ENCODE results near the gene TMEM221. TPM values are rescaled to one million over a fixed set of nuclear protein-coding genes. Genes with fewer than 3 reads are reported as not detected.

TMEM221 gene
- total and polyA plus RNA-seq, 2 donors (not counting 3 experiments of a cell fraction or from before 2014, with no cell fraction given) = 0.08 TPM; not detected in 1

DNA sequence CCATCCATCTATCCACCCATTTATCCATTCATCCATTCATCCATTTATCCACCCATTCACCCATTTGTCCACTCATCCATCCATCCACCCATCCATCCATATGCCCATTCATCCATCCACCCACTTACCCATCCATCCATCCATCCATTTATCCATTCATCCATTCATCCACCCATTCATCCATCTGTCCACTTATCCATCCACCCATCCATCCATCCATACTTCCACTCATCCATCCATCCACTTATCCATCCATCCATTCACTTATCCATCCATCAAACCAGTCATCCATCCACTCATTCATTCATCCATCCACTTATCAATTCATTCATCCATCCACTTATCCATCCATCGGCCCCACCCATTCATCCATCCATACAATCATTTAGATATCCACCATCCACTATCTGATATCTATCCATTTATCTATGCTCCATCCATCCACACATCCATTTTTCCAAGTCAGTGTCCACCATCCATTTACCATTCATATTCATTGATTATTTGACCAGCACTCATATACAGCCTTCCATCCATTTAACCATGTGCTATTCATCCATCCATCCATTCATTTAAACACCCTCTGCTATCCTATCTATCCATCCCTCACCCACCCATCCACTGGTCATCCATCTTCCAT is 2.8 kb downstream of the TMEM221 start:
- Histone ChIP-seq H3K9me3 (replicated peaks; ENCODE audit: control insufficient read depth, insufficient read depth, low read length) (no peaks in the 10 kb centered on the region), H3K27me3 (ENCODE audit: control insufficient read depth in 2 of 2, insufficient read depth in 2 of 2, low read length in 2 of 2) (peaks cover 8 to 14% of the 10 kb centered on the region in 2 experiments), H3K4me1 (ENCODE audit: control insufficient read depth, extremely low read depth, insufficient read depth, low read length) (no peaks in the 10 kb centered on the region), H4K20me1 (replicated peaks; ENCODE audit: control insufficient read depth, extremely low read depth, insufficient read depth, low read length) (no peaks in the 10 kb centered on the region), H3K4me3 (replicated peaks in 1 of 3; ENCODE audit: insufficient read depth in 1 of 3, low read depth in 1 of 3, low read length in 3 of 3) (no peak overlapping the region), H3K9me1 (replicated peaks; ENCODE audit: control insufficient read depth, extremely low read depth, insufficient read depth, low read length) (no peaks in the 10 kb centered on the region), H3K79me2 (ENCODE audit: control insufficient read depth, insufficient read depth, low read length) (no peaks in the 10 kb centered on the region), H2AFZ (ENCODE audit: low read depth, low read length) (no peak overlapping the region), H3K9ac (replicated peaks; ENCODE audit: extremely low read depth, insufficient read depth, low read length) (no peak overlapping the region), H3K27ac (ENCODE audit: insufficient read depth, low read depth, low read length) (no peak overlapping the region), H3K4me2 (ENCODE audit: insufficient read depth, low read length) (no peak overlapping the region), H3K36me3 (ENCODE audit: control insufficient read depth in 2 of 2, extremely low read depth in 1 of 2, insufficient read depth in 2 of 2, low read length in 2 of 2) (no peaks in the 10 kb centered on the region)
- BruUV-seq (replicated peaks) = no TSS peak
- intact Hi-C loops (cut with micrococcal nuclease) = no loop called here
- no peak for FAIRE-seq
- CTCF ChIA-PET = interaction anchor here (1.7 to 1.8 kb wide), 2 partner anchors 11 to 57 kb away, joined by 3 to 4 read pairs; no protein-coding TSS in a partner anchor
- TF ChIP-seq POLR2AphosphoS5 (IDR thresholded peaks at IDR 0.05; ENCODE audit: insufficient read depth, low read depth, low read length) (no peak), MAX (IDR thresholded peaks at IDR 0.05; ENCODE audit: insufficient read depth, insufficient read length) (no peak), GATA2 (IDR thresholded peaks at IDR 0.05; ENCODE audit: insufficient read depth, insufficient read length, low read depth, low read length) (no peak), FOS (IDR thresholded peaks at IDR 0.05; ENCODE audit: borderline replicate concordance, insufficient read depth, low read length) (no peak), EZH2 (IDR thresholded peaks at IDR 0.05; ENCODE audit: borderline replicate concordance, low read depth, low read length, severe bottlenecking) (no peak)
- DNase-seq (ENCODE audit: low read depth, low spot score) = no peak
- POLR2A ChIA-PET = no interaction called here
- dilution Hi-C loops (cut with MboI; ENCODE audit: extremely low pct_ligation_motif_present, low sequenced_read_pairs) = no loop called here

Data from endothelial cell of umbilical vein (primary cell).